Measurements from ENCODE around the gene NSFL1C.

NSFL1C gene

GRCh38 chr20:1394686-1395085 lies 72.0 kb downstream of the NSFL1C start:
- no peak for DNase-seq (ENCODE audit: extremely low read depth in 1 of 2, low read depth in 1 of 2)

GRCh38 chr20:1393507-1393882 lies 73.2 kb downstream of the NSFL1C start:
- no peak for DNase-seq (ENCODE audit: extremely low read depth in 1 of 2, low read depth in 1 of 2)

- peak; percentile 77 to 88 for DNase-seq (ENCODE audit: extremely low read depth in 1 of 2, low read depth in 1 of 2)
Measured at GRCh38 chr20:1392693-1393506, 73.7 kb downstream of the NSFL1C start, which contains the start of gene FKBP1A. FKBP1A (minus strand) TSS chr20:1393054; CDS start chr20:1392998, 56 bp downstream.

GRCh38 chr20:1392443-1392692 lies 74.3 kb downstream of the NSFL1C start:
- no peak for DNase-seq (ENCODE audit: extremely low read depth in 1 of 2, low read depth in 1 of 2)
